SK-N-MC (cell line): ENCODE results near the gene POLK.
"Not testable (repeated sequence)": the region's sequence is repeated elsewhere in the genome, so short reads cannot be mapped to it uniquely, and the experiment has no call there.

Experiments used
- DNase-seq: peaks from one replicate; pipeline ENCODE4 v3.0.0-alpha.2; 2011; ENCODE audit warnings: low read depth, low spot score
- H3K27ac ChIP-seq: fragments of 200-600 bp; sonication (generic); 2 replicates; pipeline ENCODE4 v1.5.1; 2016; ENCODE audit warnings: mixed run types
- H3K36me3 ChIP-seq: fragments of 200-600 bp; sonication (generic); 2 replicates; pipeline ENCODE4 v1.6.1; 2017; ENCODE audit warnings: antibody characterized with exemption, low read length, mixed read lengths; ENCODE audit not compliant: insufficient read depth
- H3K4me3 ChIP-seq: fragments of 200-600 bp; sonication (generic); 2 replicates; pipeline ENCODE4 v1.5.1; 2016
- H3K9ac ChIP-seq: fragments of 200-600 bp; sonication (generic); 2 replicates; pipeline ENCODE4 v1.8.0; 2017; ENCODE audit warnings: mixed run types, mixed read lengths; ENCODE audit not compliant: insufficient read length
- H3K9me3 ChIP-seq: fragments of 200-600 bp; sonication (generic); 2 replicates; pipeline ENCODE4 v1.6.1; 2017; ENCODE audit warnings: low read depth, mild to moderate bottlenecking, antibody characterized with exemption, low read length, moderate library complexity, mixed read lengths
- EZH2 ChIP-seq: fragments of 200-600 bp; sonication (generic); IDR thresholded peaks from one replicate; pipeline ENCODE4 v1.6.1; 2017; ENCODE audit warnings: antibody characterized with exemption
- FOXP2 ChIP-seq: optimal IDR thresholded peaks from 2 replicates; pipeline ENCODE3; 2011; ENCODE audit warnings: mild to moderate bottlenecking, moderate library complexity; ENCODE audit not compliant: insufficient read depth; ENCODE audit errors: extremely low read length, control extremely low read depth
- POLR2AphosphoS5 ChIP-seq: IDR thresholded peaks from 2 replicates; pipeline ENCODE4 v1.6.1; 2012; ENCODE audit warnings: mild to moderate bottlenecking, low read depth, low read length, borderline replicate concordance

The POLK gene

DNA sequence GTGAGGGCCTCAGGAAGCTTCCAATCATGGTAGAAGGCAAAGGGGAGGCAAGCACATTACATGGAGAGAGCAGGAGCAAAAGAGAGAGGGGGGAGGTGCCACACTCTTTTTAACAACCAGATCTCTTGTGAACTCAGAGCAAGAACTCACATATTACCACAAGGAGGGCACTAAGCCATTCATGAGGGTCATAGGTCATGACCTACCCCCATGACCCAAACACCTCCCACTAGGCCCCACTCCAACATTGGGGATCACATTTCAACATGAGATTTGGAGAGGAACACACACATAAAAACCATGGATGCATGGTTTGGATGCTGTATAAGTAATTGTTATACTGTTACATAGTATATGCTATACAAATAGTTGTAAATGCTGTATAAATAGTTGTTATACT lies 17.5 kb downstream of the POLK start:
- no peak for DNase-seq
- TF ChIP-seq EZH2 = no peak
- TF ChIP-seq POLR2AphosphoS5 = no peak
- TF ChIP-seq FOXP2 = no peak
- peaks cover 7% of the 10 kb centered on the region; the same call in 1 of the 2 replicates for H3K9me3 ChIP-seq
- no peak overlapping the region for H3K27ac ChIP-seq
- no peak overlapping the region for H3K9ac ChIP-seq
- no peak overlapping the region for H3K4me3 ChIP-seq
- H3K36me3 ChIP-seq = peaks cover 8% of the 10 kb centered on the region

DNA sequence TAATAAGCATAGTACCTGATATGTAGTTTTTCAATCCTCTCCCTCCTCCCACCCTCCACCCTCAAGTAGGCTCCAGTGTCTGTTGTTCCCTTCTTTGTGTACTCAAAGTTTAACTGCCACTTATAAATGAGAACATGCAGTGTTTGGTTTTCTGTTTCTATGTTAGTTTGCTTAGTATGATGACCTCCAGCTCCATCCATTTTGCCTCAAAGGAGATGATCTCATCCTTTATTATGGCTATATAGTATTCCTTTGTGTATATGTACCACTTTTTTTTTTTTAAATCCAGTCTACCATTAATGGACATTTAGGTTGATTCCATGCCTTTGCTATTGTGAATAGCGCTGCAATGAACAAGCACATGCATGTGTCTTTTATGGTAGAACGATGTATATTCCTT lies 20.5 kb downstream of the POLK start:
- H3K9ac ChIP-seq = no peak overlapping the region
- TF ChIP-seq FOXP2 (no peak), POLR2AphosphoS5 (no peak), EZH2 (no peak)
- no peak overlapping the region for H3K4me3 ChIP-seq
- no peak overlapping the region for H3K27ac ChIP-seq
- H3K36me3 ChIP-seq = peaks cover 13% of the 10 kb centered on the region
- no peak for DNase-seq
- H3K9me3 ChIP-seq = peaks cover 7% of the 10 kb centered on the region; the same call in 1 of the 2 replicates

DNA sequence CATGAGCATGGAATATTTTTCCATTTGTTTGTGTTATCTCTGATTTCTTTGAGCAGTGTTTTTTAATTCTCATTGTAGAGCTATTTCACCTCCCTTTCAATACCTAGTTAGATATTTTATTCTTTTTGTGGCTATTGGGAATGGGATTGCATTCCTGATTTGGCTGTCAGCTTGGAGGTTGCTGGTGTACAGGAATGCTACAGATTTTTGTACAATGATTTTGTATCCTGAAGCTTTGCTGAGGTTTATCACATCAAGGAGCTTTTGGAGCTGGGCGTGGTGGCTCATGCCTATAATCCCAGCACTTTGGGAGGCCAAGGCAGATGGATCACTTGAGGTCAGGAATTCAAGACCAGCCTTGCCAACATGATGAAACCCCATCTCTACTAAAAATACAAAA lies 22.0 kb downstream of the POLK start:
- not testable (repeated sequence) for DNase-seq, H3K9me3 ChIP-seq
- peaks cover 13% of the 10 kb centered on the region for H3K36me3 ChIP-seq

DNA sequence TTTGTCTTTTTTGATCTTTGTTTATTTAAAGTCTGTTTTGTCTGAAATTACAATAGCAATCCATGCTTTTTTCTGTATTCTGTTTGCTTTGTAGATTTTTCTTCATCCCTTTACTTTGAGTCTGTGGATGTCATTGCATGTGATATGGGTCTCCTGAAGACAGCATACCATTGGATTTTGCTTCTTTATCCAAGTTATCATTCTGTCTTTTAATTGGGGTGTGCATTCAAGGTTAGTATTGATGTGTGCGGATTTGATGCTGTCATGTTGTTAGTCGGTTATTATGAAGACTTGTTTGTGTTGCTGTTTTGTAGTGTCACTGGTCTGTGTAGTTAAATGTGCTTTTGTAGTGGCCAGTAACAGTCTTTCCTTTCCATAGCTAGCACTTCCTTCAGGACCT lies 23.0 kb downstream of the POLK start:
- H3K36me3 ChIP-seq = peaks cover 18% of the 10 kb centered on the region
- TF ChIP-seq EZH2 = no peak
- no peak for TF ChIP-seq POLR2AphosphoS5
- no peak for TF ChIP-seq FOXP2

More for the DNA sequence above, 22.0 kb downstream of the POLK start:
- not testable (repeated sequence) for H3K27ac ChIP-seq, H3K9ac ChIP-seq, H3K4me3 ChIP-seq

DNA sequence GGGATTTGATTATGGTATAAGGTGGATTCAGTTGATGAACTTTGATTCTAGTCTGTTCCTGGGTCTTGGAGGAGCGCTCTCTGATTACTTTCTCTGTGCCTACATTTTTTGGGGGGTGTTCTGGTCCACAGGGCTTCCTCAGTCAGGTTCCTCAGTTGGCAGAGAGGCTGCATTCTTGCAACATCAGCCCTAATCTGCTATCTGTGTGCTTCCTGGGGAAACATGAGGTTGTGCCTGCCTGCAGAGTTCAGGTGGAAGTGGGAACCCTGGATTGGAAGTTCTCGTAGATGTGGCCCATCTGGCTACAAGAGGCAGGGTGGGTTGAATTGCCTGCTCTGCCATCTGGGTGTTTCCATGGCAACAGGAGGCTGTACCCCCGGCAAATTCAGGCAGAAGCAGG lies 24.5 kb downstream of the POLK start:
- Histone ChIP-seq H3K36me3 (peaks cover 20% of the 10 kb centered on the region), H3K9me3 (peaks cover 7% of the 10 kb centered on the region; the same call in 1 of the 2 replicates), H3K4me3 (no peak overlapping the region), H3K27ac (no peak overlapping the region), H3K9ac (no peak overlapping the region)
- TF ChIP-seq FOXP2 (no peak), POLR2AphosphoS5 (no peak), EZH2 (no peak)
- no peak for DNase-seq

More for the DNA sequence above, 23.0 kb downstream of the POLK start:
- Histone ChIP-seq H3K4me3 (no peak overlapping the region), H3K9me3 (peaks cover 7% of the 10 kb centered on the region; the same call in 1 of the 2 replicates), H3K9ac (no peak overlapping the region), H3K27ac (no peak overlapping the region)
- no peak for DNase-seq

DNA sequence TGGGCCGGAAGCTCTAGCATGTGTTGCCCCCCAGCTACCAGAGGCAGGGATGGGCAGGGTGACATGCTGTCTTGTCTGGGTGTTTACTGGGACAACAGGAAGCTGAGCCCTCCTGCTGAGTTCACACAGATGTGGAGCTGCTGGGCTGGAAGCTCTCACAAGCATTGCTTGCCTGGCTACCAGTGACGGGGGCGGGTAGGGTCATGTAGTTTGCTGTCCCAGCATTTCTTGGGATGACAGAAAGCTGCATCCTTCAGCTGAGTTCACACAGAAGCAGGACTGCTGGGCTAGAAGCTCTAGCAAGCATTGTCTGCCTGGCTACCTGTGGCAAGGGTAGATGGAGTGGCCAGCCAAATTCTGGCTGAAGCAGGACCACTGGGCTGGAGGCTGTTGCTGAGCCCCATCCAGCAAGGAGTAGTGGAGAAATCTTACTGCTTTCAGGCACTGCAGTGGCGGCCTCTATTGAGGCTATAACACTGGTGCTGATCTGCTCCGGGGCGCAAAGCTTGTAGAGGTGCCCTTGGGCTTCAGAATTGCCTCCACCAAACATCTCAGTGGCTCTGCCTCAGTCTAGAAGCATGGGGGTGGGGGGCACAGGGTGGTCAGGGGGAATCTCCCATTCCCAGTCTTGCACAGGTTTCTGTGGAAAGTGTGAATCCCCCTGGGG lies 25.1 kb downstream of the POLK start:
- Histone ChIP-seq H3K4me3 (no peak overlapping the region), H3K9ac (no peak overlapping the region), H3K27ac (no peak overlapping the region), H3K9me3 (peaks cover 7% of the 10 kb centered on the region; the same call in 1 of the 2 replicates), H3K36me3 (peaks cover 24% of the 10 kb centered on the region)
- no peak for DNase-seq
- TF ChIP-seq FOXP2 (peak; percentile 96), EZH2 (no peak), POLR2AphosphoS5 (no peak)

DNA sequence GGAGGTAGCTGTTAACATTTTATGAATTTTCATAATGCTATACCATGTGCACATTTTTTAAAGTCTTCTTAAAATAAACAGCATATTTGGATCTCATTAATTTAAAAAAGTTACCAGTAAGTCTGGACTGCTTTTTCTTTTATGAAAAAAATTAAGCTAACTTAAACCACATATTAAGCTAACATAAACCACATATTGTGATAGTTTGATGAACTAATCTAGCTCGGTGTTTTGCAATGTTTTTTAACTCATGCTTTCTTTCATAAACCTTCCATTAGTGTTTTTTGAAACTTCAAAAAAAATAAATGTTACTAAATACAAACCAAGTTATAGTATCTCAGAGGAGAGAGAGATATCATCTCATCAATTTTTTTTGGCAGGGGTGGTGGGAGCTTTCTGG lies 26.5 kb downstream of the POLK start:
- H3K9ac ChIP-seq = no peak overlapping the region
- H3K4me3 ChIP-seq = no peak overlapping the region
- peaks cover 4% of the 10 kb centered on the region; the same call in 1 of the 2 replicates for H3K9me3 ChIP-seq
- H3K36me3 ChIP-seq = peaks cover 17% of the 10 kb centered on the region
- H3K27ac ChIP-seq = no peak overlapping the region
- TF ChIP-seq FOXP2 (no peak), EZH2 (no peak), POLR2AphosphoS5 (no peak)
- no peak for DNase-seq

DNA sequence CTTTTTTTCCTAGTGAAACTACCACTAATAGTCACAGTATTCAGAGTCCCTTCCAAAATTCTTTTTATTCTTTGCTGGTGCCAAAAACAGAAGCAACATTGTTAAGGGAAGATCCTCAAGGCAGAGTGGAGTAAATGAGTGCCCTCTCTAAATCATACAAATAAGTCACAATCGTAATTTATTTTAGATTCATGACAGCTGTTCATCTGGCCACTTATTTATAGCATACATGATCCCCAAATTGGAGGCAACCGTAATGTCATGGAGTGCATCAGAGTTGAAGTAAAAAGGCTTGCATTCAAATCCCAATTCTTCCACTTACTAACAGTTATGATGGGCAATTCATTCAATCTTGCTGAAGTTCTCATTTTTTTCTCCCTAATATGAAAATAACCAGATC lies 33.4 kb downstream of the POLK start:
- Histone ChIP-seq H3K27ac (0 out of 2 replicates have a peak overlapping the region, but pooled peaks have one; percentile 5), H3K9ac (no peak overlapping the region), H3K4me3 (no peak overlapping the region), H3K9me3 (no peaks in the 10 kb centered on the region), H3K36me3 (0 out of 2 replicates have a peak, but pooled peaks cover 9% of the 10 kb centered on the region)
- no peak for DNase-seq
- TF ChIP-seq EZH2 = no peak
- TF ChIP-seq FOXP2 = no peak
- TF ChIP-seq POLR2AphosphoS5 = no peak

DNA sequence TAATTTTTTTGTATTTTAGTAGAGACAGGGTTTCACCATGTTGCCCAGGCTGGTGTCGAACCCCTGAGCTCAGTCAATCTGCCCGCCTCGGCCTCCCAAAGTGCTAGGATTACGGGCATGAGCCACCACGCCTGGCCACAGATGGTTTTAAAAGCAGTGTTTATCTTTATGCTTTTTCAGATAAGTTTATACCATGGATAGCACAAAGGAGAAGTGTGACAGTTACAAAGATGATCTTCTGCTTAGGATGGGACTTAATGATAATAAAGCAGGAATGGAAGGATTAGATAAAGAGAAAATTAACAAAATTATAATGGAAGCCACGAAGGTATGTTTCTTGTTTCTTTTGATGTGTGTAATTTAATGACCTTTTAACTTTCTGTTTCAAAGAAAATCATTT lies 35.1 kb downstream of the POLK start:
- no peak overlapping the region for H3K9ac ChIP-seq
- no peak overlapping the region for H3K27ac ChIP-seq
- H3K4me3 ChIP-seq = no peak overlapping the region
- TF ChIP-seq EZH2 = no peak
- no peak for TF ChIP-seq FOXP2
- no peak for TF ChIP-seq POLR2AphosphoS5
- no peaks in the 10 kb centered on the region for H3K9me3 ChIP-seq
- no peak for DNase-seq
- H3K36me3 ChIP-seq = peaks cover 3% of the 10 kb centered on the region; the same call in 1 of the 2 replicates
